Measurements from ENCODE around the gene SDC1.
"Not testable (repeated sequence)": the region's sequence is repeated elsewhere in the genome, so short reads cannot be mapped to it uniquely, and the experiment has no call there.

SDC1 gene

DNA sequence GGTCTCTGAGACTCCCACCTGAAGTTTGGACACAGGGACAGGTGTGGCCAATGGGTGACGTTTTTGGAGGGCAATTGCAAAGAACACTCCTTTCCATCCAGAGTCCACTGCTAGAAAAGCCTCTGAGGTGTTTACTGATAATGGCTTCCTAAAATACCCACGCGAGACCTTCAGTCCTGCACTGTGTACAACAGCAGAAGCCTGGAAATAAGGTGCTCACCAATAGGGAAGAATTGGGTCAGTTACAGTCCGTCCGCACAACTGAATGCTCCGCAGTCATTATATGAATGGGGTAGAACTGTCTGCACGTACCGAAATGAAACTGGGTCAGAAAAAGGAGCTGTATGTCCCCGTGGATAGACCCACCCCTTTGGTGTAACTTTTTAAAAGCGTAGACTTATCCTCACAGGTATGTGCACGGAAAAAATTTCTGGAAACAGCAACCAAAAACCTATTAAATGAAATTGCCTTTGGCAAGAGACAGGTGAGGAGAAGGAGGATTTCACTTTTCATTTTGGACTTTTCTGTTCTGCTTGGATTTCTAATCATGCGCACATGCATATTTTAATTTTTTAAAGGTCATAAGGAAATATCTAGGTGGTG lies 29.4 kb downstream of the SDC1 start:
- DNase-seq: no peak
- no peaks in the 10 kb centered on the region for H3K4me1 ChIP-seq (ENCODE audit: insufficient read depth, low read length)
- no peaks in the 10 kb centered on the region for H3K36me3 ChIP-seq (ENCODE audit: insufficient read depth, low read length)
- peaks cover 4% of the 10 kb centered on the region; the same call in 1 of the 2 replicates for H4K20me1 ChIP-seq (ENCODE audit: insufficient read depth, low read length)
- no peaks in the 10 kb centered on the region for H3K79me2 ChIP-seq (ENCODE audit: insufficient read depth, low read length)
- H3K4me3 ChIP-seq (ENCODE audit: low read depth in 1 of 2, low read length in 2 of 2): no peak overlapping the region
- no peak for ATAC-seq (ENCODE audit: insufficient read depth, low read depth)
- TF ChIP-seq, protein P1, sequence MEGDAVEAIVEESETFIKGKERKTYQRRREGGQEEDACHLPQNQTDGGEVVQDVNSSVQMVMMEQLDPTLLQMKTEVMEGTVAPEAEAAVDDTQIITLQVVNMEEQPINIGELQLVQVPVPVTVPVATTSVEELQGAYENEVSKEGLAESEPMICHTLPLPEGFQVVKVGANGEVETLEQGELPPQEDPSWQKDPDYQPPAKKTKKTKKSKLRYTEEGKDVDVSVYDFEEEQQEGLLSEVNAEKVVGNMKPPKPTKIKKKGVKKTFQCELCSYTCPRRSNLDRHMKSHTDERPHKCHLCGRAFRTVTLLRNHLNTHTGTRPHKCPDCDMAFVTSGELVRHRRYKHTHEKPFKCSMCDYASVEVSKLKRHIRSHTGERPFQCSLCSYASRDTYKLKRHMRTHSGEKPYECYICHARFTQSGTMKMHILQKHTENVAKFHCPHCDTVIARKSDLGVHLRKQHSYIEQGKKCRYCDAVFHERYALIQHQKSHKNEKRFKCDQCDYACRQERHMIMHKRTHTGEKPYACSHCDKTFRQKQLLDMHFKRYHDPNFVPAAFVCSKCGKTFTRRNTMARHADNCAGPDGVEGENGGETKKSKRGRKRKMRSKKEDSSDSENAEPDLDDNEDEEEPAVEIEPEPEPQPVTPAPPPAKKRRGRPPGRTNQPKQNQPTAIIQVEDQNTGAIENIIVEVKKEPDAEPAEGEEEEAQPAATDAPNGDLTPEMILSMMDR (IDR thresholded peaks at IDR 0.05; ENCODE audit: borderline replicate concordance, extremely low read depth, low read length, poor library complexity, severe bottlenecking): no peak
- no peaks in the 10 kb centered on the region for H3K9me3 ChIP-seq (ENCODE audit: insufficient read depth, low read length, severe bottlenecking)
- no peak overlapping the region for H3K4me2 ChIP-seq (ENCODE audit: insufficient read depth, low read length)
- no peaks in the 10 kb centered on the region for H3K27me3 ChIP-seq (ENCODE audit: insufficient read depth, low read length, poor library complexity)
- no peak overlapping the region for H3K27ac ChIP-seq (ENCODE audit: low read length)
- H2AFZ ChIP-seq (ENCODE audit: low read depth, low read length): no peak overlapping the region
- H3K9ac ChIP-seq (ENCODE audit: low read depth, low read length): no peak overlapping the region

DNA sequence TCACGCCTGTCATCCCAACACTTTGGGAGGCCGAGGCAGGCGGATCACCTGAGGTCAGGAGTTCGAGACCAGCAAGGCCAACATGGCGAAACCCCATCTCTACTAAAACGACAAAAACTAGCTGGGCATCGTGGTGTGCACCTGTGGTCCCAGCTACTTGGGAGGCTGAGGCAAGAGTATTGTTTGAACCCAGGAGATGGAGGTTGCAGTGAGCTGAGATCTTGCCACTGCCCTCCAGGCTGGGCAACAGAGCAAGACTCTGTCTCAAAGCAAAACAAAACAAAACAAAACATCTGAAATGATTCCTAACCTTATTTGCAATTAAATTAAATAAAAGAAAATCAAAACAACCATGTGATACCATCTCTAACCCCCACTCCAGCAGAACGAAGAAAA lies 29.9 kb downstream of the SDC1 start:
- ATAC-seq (ENCODE audit: insufficient read depth, low read depth); H3K4me1 ChIP-seq (ENCODE audit: insufficient read depth, low read length); H3K9ac ChIP-seq (ENCODE audit: low read depth, low read length); H3K27me3 ChIP-seq (ENCODE audit: insufficient read depth, low read length, poor library complexity); H3K4me3 ChIP-seq (ENCODE audit: low read depth in 1 of 2, low read length in 2 of 2); DNase-seq; H4K20me1 ChIP-seq (ENCODE audit: insufficient read depth, low read length); H3K4me2 ChIP-seq (ENCODE audit: insufficient read depth, low read length); H3K9me3 ChIP-seq (ENCODE audit: insufficient read depth, low read length, severe bottlenecking); H3K36me3 ChIP-seq (ENCODE audit: insufficient read depth, low read length); H3K79me2 ChIP-seq (ENCODE audit: insufficient read depth, low read length); H2AFZ ChIP-seq (ENCODE audit: low read depth, low read length); H3K27ac ChIP-seq (ENCODE audit: low read length): not testable (repeated sequence)

DNA sequence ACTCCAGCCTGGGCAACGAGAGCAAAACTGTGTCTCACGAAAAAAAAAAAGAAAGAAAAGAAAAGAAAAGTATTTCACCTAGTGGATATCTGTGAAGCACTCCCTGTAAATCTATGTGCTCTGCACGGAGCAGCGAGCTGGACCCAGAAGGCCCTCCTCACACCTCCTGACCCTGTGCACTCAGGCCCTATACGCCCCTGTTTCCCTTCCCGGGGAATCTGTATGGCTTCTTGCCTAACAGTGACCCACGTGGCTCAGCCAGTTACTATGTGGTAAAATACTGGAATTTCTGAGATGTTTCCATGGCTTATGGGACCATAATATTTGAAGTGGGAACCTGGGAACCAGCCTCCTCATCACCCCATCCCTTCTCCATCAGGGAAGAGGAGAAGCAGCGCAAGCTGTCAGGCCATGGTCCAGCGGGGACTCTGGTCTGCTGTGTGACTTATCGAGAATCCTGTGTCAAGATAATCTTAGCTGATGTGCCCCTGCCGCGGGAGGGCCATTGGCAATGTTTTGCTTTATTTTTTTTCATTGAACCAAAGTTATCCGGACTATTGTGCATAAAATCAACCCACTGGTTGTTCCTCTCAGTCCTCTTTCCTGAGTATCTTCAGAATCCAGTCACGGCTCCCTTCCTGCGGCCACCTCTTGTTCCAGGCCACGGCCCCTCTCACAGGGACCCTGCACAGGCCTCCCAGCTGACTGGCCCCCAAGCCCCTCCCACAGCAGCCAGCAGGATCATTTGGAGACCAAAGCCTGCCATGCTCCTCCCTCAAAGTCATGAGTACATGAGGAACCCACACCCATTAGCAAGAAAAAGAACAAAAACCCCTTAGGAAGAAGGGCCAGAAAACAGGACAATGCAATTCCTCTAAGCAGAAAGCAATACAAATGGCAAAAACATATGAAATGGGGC lies 30.6 kb downstream of the SDC1 start:
- Histone ChIP-seq H3K36me3 (ENCODE audit: insufficient read depth, low read length) (no peaks in the 10 kb centered on the region), H3K9ac (ENCODE audit: low read depth, low read length) (no peak overlapping the region), H3K4me2 (ENCODE audit: insufficient read depth, low read length) (no peak overlapping the region), H3K4me3 (ENCODE audit: low read depth in 1 of 2, low read length in 2 of 2) (no peak overlapping the region), H4K20me1 (ENCODE audit: insufficient read depth, low read length) (no peaks in the 10 kb centered on the region), H3K4me1 (ENCODE audit: insufficient read depth, low read length) (no peaks in the 10 kb centered on the region), H2AFZ (ENCODE audit: low read depth, low read length) (no peak overlapping the region), H3K9me3 (ENCODE audit: insufficient read depth, low read length, severe bottlenecking) (no peaks in the 10 kb centered on the region), H3K27ac (ENCODE audit: low read length) (no peak overlapping the region), H3K27me3 (ENCODE audit: insufficient read depth, low read length, poor library complexity) (peaks cover 3% of the 10 kb centered on the region), H3K79me2 (ENCODE audit: insufficient read depth, low read length) (no peaks in the 10 kb centered on the region)
- no peak for DNase-seq
- TF ChIP-seq, protein P1 (IDR thresholded peaks at IDR 0.05; ENCODE audit: borderline replicate concordance, extremely low read depth, low read length, poor library complexity, severe bottlenecking): no peak
- no peak for TF ChIP-seq EZH2 (IDR thresholded peaks at IDR 0.05; ENCODE audit: borderline replicate concordance, low read depth, low read length, severe bottlenecking)
- ATAC-seq (ENCODE audit: insufficient read depth, low read depth): no peak

DNA sequence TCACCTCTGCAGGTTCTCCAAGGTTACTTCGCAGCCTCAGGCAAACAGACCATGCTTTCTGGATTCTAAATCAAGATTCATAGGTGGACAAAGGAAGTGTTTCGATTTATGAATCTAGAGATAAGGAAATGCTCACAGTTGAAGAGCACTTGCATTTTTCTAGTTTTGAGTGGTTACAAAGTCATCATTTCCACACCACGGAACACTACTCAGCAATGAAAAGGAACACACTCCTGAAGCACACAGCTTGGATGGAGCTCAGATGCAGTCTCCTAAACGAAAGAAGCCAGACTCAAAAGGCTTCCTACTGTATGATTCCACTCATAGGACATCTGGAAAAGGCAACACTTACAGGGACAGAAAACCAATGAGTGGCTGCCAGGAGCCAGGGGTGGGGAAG lies 31.7 kb downstream of the SDC1 start:
- H3K4me2 ChIP-seq (ENCODE audit: insufficient read depth, low read length): no peak overlapping the region
- no peak for ATAC-seq (ENCODE audit: insufficient read depth, low read depth)
- H3K27ac ChIP-seq (ENCODE audit: low read length): no peak overlapping the region
- H3K79me2 ChIP-seq (ENCODE audit: insufficient read depth, low read length): no peaks in the 10 kb centered on the region
- no peak overlapping the region for H3K9ac ChIP-seq (ENCODE audit: low read depth, low read length)
- H3K9me3 ChIP-seq (ENCODE audit: insufficient read depth, low read length, severe bottlenecking): no peaks in the 10 kb centered on the region
- H4K20me1 ChIP-seq (ENCODE audit: insufficient read depth, low read length): no peaks in the 10 kb centered on the region
- H3K36me3 ChIP-seq (ENCODE audit: insufficient read depth, low read length): no peaks in the 10 kb centered on the region
- peaks cover 4% of the 10 kb centered on the region for H3K27me3 ChIP-seq (ENCODE audit: insufficient read depth, low read length, poor library complexity)
- no peak overlapping the region for H2AFZ ChIP-seq (ENCODE audit: low read depth, low read length)
- H3K4me3 ChIP-seq (ENCODE audit: low read depth in 1 of 2, low read length in 2 of 2): no peak overlapping the region
- TF ChIP-seq, protein P1 (IDR thresholded peaks at IDR 0.05; ENCODE audit: borderline replicate concordance, extremely low read depth, low read length, poor library complexity, severe bottlenecking): no peak
- no peak for TF ChIP-seq EZH2 (IDR thresholded peaks at IDR 0.05; ENCODE audit: borderline replicate concordance, low read depth, low read length, severe bottlenecking)
- H3K4me1 ChIP-seq (ENCODE audit: insufficient read depth, low read length): no peaks in the 10 kb centered on the region
- no peak for DNase-seq
